Neural cell (in vitro differentiated cells): ENCODE measurements around the gene SPACA4. TPM values are rescaled to one million over a fixed set of nuclear protein-coding genes. Genes with fewer than 3 reads are reported as not detected.

ENCODE experiments used
- H2AFZ ChIP-seq: fragments of 200-600, 300-800 bp; sonication (generic), shearing (Covaris generic); 2 replicates; pipeline ENCODE4 v1.6.0; 2014; ENCODE audit warnings: low read depth, mild to moderate bottlenecking, antibody characterized with exemption, low read length, moderate library complexity
- H3F3A ChIP-seq: fragments of 200-600 bp; shearing (Covaris generic); 2 replicates; pipeline ENCODE4 v1.6.1; 2016; ENCODE audit warnings: mild to moderate bottlenecking, moderate library complexity, mixed read lengths, antibody characterized with exemption, low read length; ENCODE audit not compliant: insufficient read depth, poor library complexity, severe bottlenecking
- H3K27ac ChIP-seq: fragments of 200-600, 300-800 bp; sonication (generic), shearing (Covaris generic); 2 replicates; pipeline ENCODE4 v1.5.1; 2014; ENCODE audit warnings: mild to moderate bottlenecking, low read length, moderate library complexity
- H3K27me3 ChIP-seq: fragments of 300-800, 200-600 bp; sonication (generic), shearing (Covaris generic); 2 replicates; pipeline ENCODE4 v1.6.0; 2014; ENCODE audit warnings: mild to moderate bottlenecking, low read depth, low read length, moderate library complexity; ENCODE audit not compliant: insufficient read depth
- H3K36me3 ChIP-seq: fragments of 300-800, 200-600 bp; sonication (generic), shearing (Covaris generic); 2 replicates; pipeline ENCODE4 v1.5.1; 2014; ENCODE audit warnings: mild to moderate bottlenecking, antibody characterized with exemption, low read length, moderate library complexity; ENCODE audit not compliant: insufficient read depth
- H3K4me2 ChIP-seq: fragments of 300-800, 200-600 bp; sonication (generic), shearing (Covaris generic); 2 replicates; pipeline ENCODE4 v1.6.0; 2014; ENCODE audit warnings: mild to moderate bottlenecking, low read length
- H3K4me3 ChIP-seq: fragments of 300-800, 200-600 bp; sonication (generic), shearing (Covaris generic); 2 replicates; pipeline ENCODE4 v1.5.1; 2014; ENCODE audit warnings: mild to moderate bottlenecking, low read length, moderate library complexity
- H3K79me2 ChIP-seq: fragments of 200-600 bp; shearing (Covaris generic); replicated peaks from 2 replicates; pipeline ENCODE4 v1.6.0; 2014; ENCODE audit warnings: mild to moderate bottlenecking, low read length, moderate library complexity; ENCODE audit not compliant: insufficient read depth
- H3K9ac ChIP-seq: fragments of 300-800, 200-600 bp; sonication (generic), shearing (Covaris generic); 2 replicates; pipeline ENCODE4 v1.6.1; 2016; ENCODE audit warnings: mild to moderate bottlenecking, low read length, mixed read lengths
- H3K9me2 ChIP-seq: fragments of 200-600 bp; shearing (Covaris generic); 2 replicates; pipeline ENCODE4 v1.6.1; 2016; ENCODE audit warnings: mild to moderate bottlenecking, low read length, mixed read lengths; ENCODE audit not compliant: insufficient read depth
- H3K9me3 ChIP-seq: fragments of 200-600, 300-800 bp; sonication (generic), shearing (Covaris generic); 2 replicates; pipeline ENCODE4 v1.6.1; 2016; ENCODE audit warnings: mild to moderate bottlenecking, mixed run types, low read length, moderate library complexity, mixed read lengths
- H4K20me1 ChIP-seq: fragments of 200-600 bp; shearing (Covaris generic); 2 replicates; pipeline ENCODE4 v1.6.1; 2016; ENCODE audit warnings: mild to moderate bottlenecking, mixed run types; ENCODE audit not compliant: insufficient read depth
- CTCF ChIP-seq: fragments of 450-650 bp; IDR thresholded peaks from 2 replicates; pipeline ENCODE4 v1.5.1; 2014; ENCODE audit warnings: antibody characterized with exemption, mild to moderate bottlenecking, moderate library complexity; ENCODE audit not compliant: poor library complexity, severe bottlenecking
- EP300 ChIP-seq: fragments of 450-650 bp; conservative IDR thresholded peaks from 2 replicates; pipeline ENCODE4 v1.6.1; 2014; ENCODE audit warnings: antibody characterized with exemption, mild to moderate bottlenecking, moderate library complexity; ENCODE audit not compliant: poor library complexity, severe bottlenecking
- EZH2 ChIP-seq: fragments of 200-600, 300-800 bp; shearing (Covaris generic), sonication (generic); IDR thresholded peaks from 2 replicates; pipeline ENCODE4 v1.6.1; 2014; ENCODE audit warnings: antibody characterized with exemption, low read length, borderline replicate concordance, mild to moderate bottlenecking; ENCODE audit not compliant: insufficient read depth, poor library complexity, severe bottlenecking
- MXI1 ChIP-seq: fragments of 450-650 bp; conservative IDR thresholded peaks from 2 replicates; pipeline ENCODE4 v1.6.1; 2014; ENCODE audit warnings: antibody characterized with exemption, mild to moderate bottlenecking; ENCODE audit not compliant: poor library complexity, severe bottlenecking
- POLR2AphosphoS5 ChIP-seq: IDR thresholded peaks from 2 replicates; pipeline ENCODE4 v1.6.1; 2012
- RAD21 ChIP-seq: fragments of 450-650 bp; conservative IDR thresholded peaks from 2 replicates; pipeline ENCODE4 v1.6.1; 2014; ENCODE audit warnings: antibody characterized with exemption, mild to moderate bottlenecking, moderate library complexity
- SMC3 ChIP-seq: fragments of 450-650 bp; conservative IDR thresholded peaks from 2 replicates; pipeline ENCODE4 v1.6.1; 2014; ENCODE audit warnings: antibody characterized with exemption, mild to moderate bottlenecking, moderate library complexity; ENCODE audit not compliant: poor library complexity
- TAF1 ChIP-seq: IDR thresholded peaks from 2 replicates; pipeline ENCODE4 v1.6.1; 2012; ENCODE audit warnings: low read depth
- polyA plus RNA-seq: library from polyadenylated mRNA; depleted of rRNA; stranded (reverse); fragments of >200 nt; gene quantifications from 2 replicates; pipeline ENCODE4 v1.2.3, GENCODE V29; 2014
- TF ChIP-seq, protein P1 (sequence below): IDR thresholded peaks from 2 replicates; pipeline ENCODE4 v1.6.1; 2012; ENCODE audit warnings: borderline replicate concordance

SPACA4 gene
- polyA plus RNA-seq, 1 donor from 2014 or later = not detected

GRCh38 chr19:48561412-48561811 is 45.1 kb upstream of the SPACA4 start:
- H3K9me2 ChIP-seq = no peaks in the 10 kb centered on the region
- H3K9ac ChIP-seq = no peak overlapping the region
- no peak for TF ChIP-seq RAD21
- no peak for TF ChIP-seq MXI1
- TF ChIP-seq SMC3 = no peak
- TF ChIP-seq CTCF = no peak
- TF ChIP-seq POLR2AphosphoS5 = no peak
- TF ChIP-seq, protein P1, sequence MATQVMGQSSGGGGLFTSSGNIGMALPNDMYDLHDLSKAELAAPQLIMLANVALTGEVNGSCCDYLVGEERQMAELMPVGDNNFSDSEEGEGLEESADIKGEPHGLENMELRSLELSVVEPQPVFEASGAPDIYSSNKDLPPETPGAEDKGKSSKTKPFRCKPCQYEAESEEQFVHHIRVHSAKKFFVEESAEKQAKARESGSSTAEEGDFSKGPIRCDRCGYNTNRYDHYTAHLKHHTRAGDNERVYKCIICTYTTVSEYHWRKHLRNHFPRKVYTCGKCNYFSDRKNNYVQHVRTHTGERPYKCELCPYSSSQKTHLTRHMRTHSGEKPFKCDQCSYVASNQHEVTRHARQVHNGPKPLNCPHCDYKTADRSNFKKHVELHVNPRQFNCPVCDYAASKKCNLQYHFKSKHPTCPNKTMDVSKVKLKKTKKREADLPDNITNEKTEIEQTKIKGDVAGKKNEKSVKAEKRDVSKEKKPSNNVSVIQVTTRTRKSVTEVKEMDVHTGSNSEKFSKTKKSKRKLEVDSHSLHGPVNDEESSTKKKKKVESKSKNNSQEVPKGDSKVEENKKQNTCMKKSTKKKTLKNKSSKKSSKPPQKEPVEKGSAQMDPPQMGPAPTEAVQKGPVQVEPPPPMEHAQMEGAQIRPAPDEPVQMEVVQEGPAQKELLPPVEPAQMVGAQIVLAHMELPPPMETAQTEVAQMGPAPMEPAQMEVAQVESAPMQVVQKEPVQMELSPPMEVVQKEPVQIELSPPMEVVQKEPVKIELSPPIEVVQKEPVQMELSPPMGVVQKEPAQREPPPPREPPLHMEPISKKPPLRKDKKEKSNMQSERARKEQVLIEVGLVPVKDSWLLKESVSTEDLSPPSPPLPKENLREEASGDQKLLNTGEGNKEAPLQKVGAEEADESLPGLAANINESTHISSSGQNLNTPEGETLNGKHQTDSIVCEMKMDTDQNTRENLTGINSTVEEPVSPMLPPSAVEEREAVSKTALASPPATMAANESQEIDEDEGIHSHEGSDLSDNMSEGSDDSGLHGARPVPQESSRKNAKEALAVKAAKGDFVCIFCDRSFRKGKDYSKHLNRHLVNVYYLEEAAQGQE = no peak
- TF ChIP-seq TAF1 = no peak
- no peak for TF ChIP-seq EZH2
- TF ChIP-seq EP300 = no peak
- no peaks in the 10 kb centered on the region for H3K27me3 ChIP-seq
- no peaks in the 10 kb centered on the region for H4K20me1 ChIP-seq
- no peaks in the 10 kb centered on the region for H3K79me2 ChIP-seq
- H3K4me2 ChIP-seq = no peak overlapping the region
- H3K9me3 ChIP-seq = no peaks in the 10 kb centered on the region
- H3K36me3 ChIP-seq = no peaks in the 10 kb centered on the region
- no peak overlapping the region for H2AFZ ChIP-seq
- H3F3A ChIP-seq = no peaks in the 10 kb centered on the region
- H3K27ac ChIP-seq = no peak overlapping the region
- H3K4me3 ChIP-seq = no peak overlapping the region

DNA sequence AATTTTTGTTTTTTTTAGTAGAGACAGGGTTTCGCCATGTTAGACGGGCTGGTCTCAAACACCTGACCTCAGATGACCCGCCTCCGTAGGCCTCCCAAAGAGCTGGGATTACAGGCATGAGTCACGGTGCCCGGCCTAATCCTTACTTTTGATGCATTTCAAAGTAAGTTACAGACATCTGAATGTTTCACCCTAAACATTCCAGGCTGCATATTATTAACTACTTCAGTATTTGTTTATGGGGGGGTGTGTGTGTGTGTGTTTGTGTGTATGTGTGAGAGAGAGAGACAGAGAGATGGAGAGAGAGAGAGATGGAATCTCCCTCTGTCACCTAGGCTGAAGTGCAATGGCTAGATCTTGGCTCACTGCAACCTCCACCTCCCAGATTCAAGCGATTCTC is 41.5 kb upstream of the SPACA4 start:
- no peaks in the 10 kb centered on the region for H3K9me2 ChIP-seq
- TF ChIP-seq RAD21 = no peak
- no peak for TF ChIP-seq EZH2
- TF ChIP-seq EP300 = no peak
- TF ChIP-seq, protein P1 = no peak
- TF ChIP-seq POLR2AphosphoS5 = no peak
- TF ChIP-seq SMC3 = no peak
- TF ChIP-seq CTCF = no peak
- no peak for TF ChIP-seq TAF1
- no peak for TF ChIP-seq MXI1
- H2AFZ ChIP-seq = no peak overlapping the region

More for the DNA sequence above, 41.5 kb upstream of the SPACA4 start:
- H4K20me1 ChIP-seq = no peaks in the 10 kb centered on the region
- no peak overlapping the region for H3K27ac ChIP-seq
- no peaks in the 10 kb centered on the region for H3K36me3 ChIP-seq
- no peak overlapping the region for H3K4me3 ChIP-seq
- H3K27me3 ChIP-seq = no peaks in the 10 kb centered on the region
- H3F3A ChIP-seq = no peaks in the 10 kb centered on the region
- no peaks in the 10 kb centered on the region for H3K9me3 ChIP-seq
- no peak overlapping the region for H3K4me2 ChIP-seq
- H3K9ac ChIP-seq = no peak overlapping the region
- H3K79me2 ChIP-seq = no peaks in the 10 kb centered on the region
